Stimulated activated CD4-positive, alpha-beta T cell treated with anti-CD3 and anti-CD28 coated beads, Interleukin-2, amount 100 ng/mL, for 4 hours (primary cell): ENCODE measurements around the gene C4BPB.

Experiments used
- DNase-seq: peaks from one replicate; pipeline ENCODE4 v3.0.0-alpha.2; 2020; ENCODE audit warnings: low read depth

C4BPB gene

DNA sequence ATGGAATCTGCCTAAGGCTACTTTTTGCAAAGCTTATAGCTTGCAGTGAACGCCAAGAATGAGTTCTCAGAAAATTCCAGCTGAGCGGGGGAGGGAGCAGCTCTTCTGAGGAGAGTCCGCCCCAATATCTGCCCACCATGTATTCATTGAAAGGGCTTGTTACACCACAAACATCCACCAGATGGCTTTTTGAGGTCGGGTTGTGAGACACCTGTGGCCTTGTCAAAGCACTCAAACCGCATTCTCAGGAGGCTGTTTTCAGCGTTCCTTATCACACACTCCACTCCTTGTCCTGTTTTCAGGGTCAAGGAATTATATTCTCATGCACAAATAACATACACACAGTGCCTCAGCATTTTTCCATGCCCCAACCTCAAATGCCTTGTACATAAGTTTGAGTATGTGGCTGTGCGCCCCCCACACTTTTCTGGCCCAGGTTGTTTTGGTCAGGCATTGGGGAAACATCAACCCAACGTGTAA lies 3.9 kb upstream of the C4BPB start:
- peak; percentile 49 for DNase-seq

DNA sequence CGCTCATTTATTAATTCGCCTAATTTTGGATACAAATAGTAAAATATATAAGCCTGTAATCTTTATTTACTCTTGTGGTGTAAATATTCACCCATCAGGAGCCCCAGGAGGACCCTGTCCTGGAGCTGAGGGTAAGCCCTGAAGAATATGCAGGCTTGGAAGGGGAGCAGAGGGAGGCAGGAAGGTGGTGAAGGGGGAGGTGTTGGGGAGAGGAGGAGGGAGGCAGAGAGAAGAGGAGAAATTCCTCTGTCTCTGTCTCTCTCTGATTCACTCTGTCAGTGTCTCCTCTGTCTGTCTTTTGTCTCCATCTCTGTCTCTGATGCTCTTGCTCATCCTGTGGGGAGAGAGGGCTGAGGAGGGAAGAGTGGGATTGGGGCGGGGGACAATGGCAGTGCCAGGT lies 2.8 kb upstream of the C4BPB start:
- no peak for DNase-seq

DNA sequence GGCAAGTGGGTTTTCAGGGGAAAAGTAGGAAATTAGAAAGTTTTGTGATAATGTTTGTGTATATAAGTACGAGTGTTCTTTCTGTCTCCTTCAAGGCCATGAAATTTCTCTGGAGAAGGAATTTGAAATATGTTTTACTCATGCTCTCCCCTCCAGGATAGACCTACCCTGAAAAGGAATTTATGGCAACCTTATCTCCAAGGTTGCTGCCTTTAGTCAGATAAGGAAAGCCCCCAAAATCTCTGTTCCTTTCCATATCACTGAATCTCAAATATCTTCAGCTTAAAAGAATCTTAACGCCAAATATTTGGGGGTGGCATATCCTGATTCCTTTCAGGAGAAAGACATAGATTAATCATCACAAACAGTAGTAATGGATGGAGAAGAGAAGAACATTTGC lies 499 bp upstream of the C4BPB start:
- no peak for DNase-seq

DNA sequence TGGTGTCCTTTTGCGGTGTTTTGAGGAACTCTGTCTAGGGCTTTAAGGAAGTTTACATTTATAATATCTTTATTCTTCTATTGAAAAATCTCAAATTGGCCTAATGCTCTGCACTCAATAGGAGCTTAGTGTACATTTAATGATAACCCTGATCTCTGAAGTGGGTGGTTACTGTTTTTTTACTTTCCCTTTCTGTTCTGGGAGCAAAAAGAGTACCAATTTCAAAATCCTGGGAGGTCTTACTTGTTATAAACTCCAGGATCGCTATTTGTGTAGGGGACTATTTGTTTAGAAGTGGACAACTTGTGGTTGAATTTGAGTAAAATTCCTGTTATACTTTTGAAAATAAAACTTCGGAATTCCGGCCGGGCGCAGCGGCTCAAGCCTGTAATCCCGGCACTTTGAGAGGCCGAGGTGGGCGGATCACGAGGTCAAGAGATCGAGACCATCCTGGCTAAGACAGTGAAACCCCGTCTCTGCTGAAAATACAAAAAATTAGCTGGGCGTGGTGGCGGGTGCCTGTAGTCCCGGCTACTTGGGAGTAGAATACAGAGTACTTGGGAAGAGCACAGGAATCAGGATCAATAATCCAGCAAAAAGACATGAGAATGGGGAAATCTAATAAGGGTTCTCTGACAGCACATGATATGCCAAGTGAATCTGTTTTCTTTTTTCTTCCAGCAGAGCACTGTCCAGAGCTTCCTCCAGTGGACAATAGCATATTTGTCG lies 1.1 kb downstream of the C4BPB start:
- DNase-seq: no peak

DNA sequence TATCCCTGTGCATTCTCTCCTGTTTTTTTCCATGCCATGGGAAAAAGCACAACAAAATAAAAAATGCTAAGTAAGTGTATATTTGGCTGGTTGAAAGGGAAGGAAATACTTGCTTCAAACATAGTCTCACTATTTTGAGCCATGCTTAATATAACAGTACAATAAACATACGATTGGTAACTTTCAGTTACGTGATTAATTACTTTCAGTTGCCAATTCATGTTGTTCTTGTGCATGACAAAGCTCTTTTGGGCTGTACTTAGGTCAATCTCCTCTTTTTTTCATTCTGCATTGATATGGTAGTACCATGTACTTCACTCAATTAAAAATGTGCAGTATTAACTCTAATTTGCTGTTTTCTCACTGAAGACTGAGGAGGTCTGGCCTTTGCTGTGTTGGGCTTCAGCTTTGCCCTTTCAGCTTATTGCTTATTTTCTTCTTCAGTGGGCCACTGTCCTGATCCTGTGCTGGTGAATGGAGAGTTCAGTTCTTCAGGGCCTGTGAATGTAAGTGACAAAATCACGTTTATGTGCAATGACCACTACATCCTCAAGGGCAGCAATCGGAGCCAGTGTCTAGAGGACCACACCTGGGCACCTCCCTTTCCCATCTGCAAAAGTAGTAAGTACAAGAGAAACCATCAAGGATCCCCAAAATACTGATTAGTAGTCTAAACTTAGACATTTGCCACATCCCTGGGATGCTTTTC lies 2.7 kb downstream of the C4BPB start:
- DNase-seq: no peak

DNA sequence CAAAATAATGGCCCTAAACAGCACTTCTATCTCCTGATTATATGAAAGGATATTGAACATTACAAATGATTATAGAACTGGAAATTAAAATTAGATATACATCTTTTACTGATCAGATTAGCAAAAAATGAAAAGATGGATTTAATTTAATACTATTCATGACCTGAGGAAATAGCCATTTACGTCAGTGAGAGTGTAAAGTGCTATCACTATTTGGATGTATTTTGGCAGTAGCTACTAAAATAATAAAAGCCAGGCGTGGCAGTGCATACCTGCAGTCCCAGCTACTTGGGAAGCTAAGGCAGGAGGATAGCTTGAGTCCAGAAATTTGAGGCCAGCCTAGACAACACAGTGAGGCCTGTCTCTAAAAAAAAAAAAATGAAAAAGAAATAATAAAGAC lies 5.3 kb downstream of the C4BPB start:
- DNase-seq: no peak

DNA sequence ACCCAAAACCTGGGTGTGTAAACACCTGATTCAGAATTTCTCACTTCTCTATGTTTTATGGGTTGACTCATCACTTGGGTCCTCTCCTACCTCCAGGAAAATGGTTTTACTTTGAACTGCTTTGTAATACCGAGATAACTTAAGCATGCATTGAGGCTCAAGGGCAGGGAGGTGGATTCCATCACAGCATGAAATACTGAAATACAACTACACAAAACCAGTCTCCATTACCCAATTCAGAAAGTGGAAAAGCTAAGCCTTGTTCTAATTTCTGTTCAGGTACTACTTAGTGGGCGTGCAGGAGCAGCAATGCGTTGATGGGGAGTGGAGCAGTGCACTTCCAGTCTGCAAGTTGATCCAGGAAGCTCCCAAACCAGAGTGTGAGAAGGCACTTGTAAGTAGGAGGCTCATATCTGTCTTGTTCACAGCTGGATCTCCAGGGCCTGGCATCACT lies 9.2 kb downstream of the C4BPB start:
- no peak for DNase-seq

DNA sequence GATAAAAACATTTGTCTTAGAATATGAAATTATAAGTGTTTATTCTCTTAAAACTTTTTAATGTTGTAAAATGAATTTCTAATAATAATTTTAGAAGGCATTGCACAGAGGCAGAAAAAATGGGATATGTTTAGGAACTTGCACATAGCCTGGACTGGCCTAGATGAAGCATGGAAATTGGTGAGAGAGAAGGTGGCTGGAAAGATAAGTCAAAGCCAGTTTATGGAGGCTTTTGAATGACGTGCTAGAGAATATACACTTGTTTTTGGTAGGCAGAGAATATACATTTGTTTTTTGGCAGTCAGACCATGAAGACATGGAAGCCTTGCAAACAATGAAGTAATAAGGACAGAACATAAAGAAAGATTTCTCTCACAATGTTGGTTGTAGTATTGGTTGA lies 13.1 kb downstream of the C4BPB start:
- DNase-seq: no peak

DNA sequence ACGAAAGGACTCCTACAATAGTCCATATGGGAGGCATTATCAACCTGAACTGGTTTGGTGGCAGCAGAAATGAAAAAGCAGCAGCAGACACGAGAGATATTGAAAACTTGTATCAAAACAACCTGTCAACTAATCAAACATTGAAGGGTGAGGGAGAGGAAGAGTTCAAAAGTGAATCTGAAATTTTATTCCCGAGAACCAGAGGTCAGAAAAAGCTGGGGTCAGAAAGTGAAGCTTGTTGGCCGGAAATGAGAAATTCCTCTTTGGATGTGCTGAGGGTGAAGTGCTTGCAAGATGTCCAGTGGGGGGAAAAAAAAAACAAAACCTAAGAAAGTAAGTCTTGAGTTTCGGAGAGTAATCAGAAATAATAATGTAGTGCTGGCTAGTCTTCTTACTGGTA lies 13.5 kb downstream of the C4BPB start:
- DNase-seq: no peak

DNA sequence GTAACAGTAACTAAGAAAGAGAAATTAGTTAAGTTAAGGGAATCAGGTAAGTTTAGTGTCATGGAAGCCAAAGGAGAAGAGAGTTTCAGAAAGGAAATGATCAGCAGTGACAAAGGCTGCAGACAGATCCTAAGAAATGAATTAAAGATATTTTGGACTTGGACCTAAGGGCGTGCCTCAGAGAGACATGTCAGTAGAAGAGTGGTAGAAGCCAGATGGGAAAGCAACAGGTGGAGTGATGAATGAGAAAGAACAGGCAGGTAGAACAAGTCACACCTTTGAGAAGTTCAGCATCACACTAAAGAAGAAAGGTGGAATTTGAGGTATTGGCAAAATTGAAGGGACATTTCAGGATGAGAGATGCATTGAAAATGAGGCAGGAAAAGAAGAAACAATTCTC lies 14.0 kb downstream of the C4BPB start:
- DNase-seq: no peak

DNA sequence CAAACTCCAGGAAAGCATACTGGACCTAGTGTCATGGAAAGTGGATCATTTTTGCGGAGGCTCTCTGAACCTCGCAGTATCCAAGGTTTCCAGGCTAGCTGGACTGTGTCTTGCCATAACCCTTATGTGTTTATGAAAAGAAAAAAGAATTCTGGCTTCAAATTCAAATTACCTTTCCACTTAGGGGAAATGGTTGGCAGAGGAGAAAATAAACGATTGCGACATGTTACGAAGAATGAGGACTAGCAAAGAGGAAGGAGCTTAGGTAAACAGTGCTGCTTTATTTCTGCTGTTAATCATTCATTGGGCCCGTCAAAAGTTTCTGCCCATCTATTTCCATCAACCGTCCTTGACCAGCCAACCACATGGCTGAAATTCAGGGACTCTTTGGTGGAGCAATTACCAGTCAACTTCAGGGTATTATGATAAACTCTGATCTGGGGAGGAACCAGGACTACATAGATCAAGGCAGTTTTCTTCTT lies 15.3 kb downstream of the C4BPB start, which contains the start of gene C4BPA:
Gene C4BPA (plus strand): TSS at position 342 of the 482 bp plus-strand sequence. CDS start 8,793 bp downstream, outside the sequence.
- no peak for DNase-seq

DNA sequence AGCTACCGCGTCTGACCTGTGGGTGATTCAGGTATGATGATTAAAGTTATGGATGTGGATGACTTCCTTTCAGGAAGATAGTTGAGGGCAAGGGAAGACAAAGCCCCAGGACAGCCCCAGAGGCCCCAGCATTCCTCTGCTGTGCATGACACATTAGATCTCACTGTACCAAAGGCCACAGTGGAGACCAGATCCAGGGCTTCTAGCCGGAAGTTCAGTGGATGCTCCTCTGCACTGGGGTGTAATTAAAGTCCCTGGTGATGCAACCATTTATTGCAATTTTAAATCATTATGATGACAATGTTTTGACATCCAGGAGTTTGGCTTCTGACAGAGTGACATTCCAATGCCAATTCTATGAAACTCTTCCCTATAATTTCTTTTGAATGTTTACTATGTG lies 20.3 kb downstream of the C4BPB start:
- no peak for DNase-seq

DNA sequence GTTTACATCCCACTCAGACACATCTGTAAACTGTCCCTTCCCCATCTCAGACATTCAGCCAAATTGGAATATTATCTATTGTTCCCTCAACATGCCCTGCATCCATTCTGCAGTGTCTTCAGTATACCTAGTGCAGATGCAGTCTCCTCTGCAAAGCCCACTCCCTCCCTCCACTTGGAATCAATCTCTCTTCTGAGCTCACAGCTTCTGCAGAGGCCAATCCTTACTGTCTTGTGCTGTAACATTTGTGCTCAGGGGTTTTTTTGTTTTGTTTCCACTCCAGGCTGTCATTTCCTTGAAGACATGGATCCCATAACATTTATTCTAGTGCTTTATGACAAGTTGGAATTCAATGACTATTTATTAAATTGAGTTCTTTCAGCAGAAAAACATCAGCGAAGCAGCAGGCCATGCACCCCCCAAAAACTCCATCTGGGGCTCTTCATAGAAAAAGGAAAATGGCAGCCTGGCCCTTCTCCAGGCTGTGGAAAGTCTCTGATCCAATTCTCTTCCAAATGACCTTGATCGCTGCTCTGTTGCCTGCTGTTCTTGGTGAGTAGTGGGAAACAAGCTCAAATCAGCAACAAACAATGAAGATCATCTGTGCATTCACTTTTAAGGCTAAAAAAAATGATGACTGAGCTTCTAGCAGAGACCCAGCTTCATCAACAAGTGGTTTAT lies 24.1 kb downstream of the C4BPB start:
- DNase-seq: no peak

DNA sequence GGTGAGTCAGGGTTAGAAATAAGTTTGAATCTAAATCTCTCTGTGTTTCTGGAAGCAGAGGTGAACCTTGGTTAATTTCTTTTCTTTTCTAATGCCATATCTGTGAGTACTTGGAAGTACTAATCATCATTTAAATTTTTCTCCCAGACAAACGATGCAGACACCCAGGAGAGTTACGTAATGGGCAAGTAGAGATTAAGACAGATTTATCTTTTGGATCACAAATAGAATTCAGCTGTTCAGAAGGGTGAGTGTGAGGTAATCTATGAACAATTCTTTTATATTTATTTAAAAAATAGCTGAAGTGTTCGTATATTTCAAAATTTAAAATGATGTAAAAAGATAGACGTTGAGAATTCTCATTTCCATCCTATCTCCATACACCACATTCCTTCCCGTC lies 26.6 kb downstream of the C4BPB start:
- DNase-seq: no peak

DNA sequence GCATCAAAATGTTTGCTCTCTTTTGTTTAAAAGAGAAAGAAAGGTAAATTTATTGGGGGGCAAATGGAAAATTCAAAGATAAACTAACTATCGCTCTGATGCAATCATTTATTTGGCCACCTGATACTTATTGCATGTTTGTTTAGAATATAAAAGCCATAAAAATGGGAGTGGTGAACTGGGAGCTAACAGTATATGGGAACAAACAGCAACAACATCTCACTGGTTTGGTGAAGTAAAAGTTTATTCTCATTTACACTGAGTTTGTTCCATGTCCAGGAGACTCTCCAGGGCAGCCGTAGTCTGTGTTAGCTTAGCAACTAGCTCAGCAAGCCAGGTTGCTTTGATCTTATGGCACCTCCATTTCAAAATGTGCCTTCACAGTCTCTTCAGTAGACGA lies 35.7 kb downstream of the C4BPB start:
- DNase-seq: no peak

DNA sequence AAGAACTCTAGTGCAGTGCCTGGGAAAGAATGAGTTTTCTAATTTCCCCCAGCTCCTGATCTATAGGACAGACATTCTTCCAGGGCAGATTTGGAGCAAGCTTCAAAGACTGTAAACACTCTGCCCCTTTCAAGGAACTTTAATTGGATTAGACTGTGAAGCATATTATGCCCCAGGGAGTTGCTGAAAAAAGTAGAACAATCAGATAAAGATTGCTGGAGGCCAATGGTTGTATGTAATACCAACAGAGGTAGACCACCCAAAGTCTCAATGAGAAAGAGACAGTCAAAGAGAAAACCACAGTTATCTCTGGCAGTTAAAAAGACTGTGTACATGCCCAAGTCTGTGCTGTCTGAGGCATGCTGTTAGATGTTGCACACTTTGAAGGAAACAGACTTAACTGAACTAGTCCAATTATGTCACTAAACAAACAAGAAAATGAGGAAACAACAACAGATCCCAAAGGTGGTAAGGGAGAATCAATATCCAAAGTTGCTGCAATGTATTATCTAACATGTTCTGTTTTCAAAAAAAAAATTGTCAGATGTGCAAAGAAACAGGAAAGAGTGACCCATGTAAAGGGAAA lies 39.8 kb downstream of the C4BPB start:
- DNase-seq: no peak

DNA sequence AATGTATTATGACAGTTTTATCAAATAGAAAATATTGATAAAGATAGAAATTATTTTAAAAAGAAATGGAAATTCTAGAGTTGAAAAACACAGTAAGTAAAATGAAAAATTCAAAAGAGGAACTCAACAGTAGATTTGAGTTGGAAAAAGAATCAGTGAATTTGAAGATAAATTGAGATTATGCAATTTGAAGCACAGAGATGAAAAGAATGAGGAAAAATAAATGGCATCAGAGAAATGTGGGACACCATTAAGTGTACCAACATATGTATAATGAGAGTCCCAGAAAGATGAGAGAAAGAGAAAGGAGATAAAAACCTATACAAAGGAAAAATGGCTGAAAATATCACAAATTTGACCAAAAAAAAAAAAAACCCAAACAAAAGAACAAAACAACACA lies 40.4 kb downstream of the C4BPB start:
- DNase-seq: no peak

DNA sequence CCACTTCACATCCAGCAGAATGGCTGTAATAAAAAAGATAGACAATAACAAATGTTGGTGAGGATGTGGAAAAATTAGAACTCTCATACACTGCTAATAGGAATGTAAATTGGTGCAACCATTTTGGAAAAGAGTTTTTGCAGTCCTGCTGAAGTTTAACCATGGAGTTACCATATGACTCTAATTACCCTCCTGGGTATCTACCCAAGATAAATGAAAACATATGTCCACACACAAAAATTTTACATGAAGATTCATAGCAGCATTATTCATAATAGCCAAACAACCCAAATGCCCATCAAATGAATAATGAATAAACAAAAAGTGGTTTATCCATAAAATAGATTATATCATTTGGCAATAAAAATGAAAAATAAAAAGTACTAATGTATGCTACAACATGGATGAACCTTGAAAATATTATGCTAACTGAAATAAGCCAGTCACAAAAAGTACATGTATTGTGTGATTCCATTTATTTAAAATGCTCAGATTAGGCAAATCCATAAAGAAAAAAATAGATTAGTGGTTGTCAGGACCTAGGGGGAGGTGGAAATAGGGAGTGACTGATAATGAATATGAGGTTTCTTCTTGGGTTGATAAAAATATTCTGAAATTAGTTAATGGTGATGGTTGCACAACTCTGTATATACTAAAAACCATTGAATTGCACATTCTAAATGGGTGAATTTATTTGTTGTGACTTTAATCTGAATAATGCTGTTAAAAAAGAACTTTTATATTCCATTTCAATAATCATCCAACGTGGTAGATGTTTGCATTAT lies 41.8 kb downstream of the C4BPB start:
- no peak for DNase-seq

DNA sequence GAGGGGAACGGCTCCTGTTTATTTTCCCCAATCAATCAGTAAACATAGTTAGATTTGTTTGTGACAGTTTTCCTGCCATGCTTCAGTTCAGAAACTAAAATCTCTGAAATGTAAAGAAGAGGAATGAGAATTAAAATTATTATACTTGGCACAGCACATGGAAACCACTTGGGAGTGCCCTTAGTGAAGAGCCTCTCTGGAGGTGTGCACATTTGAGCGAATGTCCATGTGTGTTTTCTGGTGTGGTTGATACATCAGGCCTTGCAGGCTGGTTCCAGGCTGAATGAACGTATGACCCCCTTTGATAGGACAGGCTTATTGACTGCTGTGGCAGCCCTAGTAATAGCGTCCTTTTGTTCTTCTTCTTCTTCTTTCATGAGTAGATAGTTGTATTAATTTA lies 42.5 kb downstream of the C4BPB start:
- no peak for DNase-seq

DNA sequence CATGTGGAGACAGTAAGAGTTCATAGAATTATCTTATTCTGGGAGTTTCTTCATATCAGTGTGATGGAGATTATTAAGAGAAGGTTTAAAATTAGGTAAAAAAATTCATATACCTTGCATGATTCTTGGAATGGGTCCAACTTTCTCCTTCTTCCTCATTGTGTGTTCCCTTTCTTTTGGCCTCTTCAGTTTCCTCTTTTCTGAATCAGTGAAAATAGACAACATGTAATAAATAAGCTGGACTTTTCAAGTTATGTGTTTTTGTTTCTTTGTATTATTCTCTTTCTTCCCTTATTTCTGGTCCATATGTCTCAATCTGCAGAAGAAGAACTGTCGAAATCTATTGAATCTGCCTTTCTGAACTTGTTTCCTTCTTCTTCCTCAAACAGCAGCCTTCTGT lies 45.9 kb downstream of the C4BPB start:
- no peak for DNase-seq

DNA sequence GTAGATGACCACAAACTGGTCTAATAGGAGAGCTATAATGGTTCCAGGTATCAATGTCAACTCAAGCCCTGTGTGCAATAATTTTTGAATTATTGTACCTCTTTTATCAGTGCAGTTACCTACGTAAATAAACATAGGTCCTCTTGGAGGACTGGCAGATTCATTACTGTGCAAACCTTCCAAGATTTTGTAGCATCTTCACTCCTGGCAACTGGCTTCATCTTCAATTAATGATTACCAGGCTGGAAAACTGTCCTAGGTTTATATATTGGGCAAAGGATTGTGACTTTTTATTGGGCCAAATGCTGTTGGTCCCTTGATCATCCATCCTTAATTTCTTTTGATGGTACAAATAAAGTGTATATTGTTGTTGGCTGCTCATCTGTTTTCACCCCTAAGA lies 51.0 kb downstream of the C4BPB start:
- DNase-seq: no peak

DNA sequence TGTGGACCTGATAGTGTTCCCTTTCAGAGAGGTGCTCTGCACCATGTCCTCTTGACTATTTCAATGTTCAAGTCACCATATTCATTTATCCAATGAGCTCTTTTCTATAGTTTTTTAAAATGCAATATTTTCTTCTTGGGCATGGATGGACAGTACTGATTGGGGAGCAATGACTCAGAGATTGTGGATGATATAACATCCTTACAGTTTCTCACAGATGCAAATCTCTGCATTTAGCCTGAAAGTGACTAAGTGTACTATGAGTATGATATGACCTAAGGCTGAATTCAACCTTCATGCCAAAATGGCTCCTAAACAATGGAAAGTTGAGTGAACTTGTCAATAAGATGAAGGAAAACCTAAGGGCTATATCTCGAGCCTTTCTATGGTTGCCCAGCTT lies 51.9 kb downstream of the C4BPB start:
- DNase-seq: no peak
